T1000 (cell line): ENCODE measurements around the gene NDRG4.

Source experiments
- DNase-seq: peaks from one replicate; lab custom pipeline; 2025; ENCODE audit warnings: mixed read lengths; lab: John Stamatoyannopoulos, UW

The NDRG4 gene

DNA sequence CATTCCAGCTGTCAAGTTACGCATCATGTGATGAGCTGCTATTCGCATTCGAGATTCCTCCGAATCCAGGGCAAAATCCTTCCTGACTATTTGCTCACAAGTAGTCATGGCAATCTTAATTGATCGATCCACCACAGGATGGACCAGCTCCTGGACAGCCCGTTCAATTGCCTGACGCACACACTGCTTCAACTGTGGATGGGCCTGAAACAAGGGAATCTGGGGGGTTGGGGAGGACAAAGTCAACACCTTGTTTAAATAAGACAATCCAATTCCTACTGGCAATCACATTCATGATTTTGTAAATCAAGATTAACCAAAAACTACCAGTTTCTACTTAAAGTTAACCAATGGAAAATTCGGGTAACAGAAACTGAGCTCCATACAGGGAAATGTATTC, 43.7 kb downstream of the NDRG4 start:
- no peak for DNase-seq

DNA sequence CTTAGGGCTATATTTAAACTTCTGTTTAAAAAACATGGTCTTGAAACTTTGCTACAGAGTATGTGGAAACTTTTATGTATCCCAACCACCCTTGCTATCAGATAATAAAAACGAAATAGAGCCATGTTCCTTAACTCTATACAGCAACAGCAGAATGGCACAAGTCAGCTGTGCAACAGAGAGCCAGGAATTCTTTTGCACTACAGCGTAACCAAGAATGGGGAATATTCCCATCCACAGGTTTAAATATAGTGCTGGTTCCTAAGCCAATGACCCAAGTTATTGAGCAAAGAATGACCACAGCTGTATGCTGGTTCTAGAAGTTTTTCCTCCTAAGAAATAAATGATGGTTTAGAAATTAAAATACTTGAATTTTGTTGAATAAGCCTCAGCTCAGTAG, 48.4 kb downstream of the NDRG4 start:
- DNase-seq = no peak

DNA sequence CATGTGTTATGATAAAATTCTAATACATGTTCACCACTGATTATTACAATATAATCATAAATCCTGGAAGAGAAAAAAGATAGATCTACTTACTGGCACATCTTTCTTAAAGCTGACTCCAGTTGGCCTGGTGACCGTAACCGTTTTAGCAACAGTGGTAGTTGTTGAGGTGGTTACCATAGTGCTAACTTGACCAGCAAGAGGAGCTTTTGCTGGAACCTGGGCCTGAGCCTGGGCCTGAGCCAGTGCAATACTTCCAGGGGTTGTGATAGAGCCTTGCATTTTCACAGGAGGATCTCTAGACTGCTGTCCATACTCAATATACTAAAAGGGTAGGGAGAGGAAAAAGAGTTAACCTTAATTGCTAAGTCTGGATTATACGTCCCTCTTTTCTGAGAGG, 51.6 kb downstream of the NDRG4 start:
- no peak for DNase-seq

DNA sequence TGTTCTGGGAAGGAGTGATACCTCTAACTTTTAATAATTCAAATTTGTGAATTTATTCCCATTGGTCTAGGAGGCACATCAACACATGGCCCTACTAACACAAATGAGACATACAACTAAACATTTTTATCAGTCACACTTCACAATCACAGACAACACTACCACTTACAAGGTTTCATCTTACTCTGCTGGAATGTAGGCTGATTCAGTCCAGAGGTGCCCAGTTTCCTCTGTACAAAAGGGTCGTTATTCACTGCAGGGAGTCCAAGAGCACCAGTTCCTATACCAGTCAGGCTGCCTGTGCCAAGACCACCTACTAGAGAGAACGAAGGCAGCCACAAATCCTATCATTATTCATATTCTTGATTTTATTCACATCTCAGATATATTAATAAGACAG, 56.7 kb downstream of the NDRG4 start:
- no peak for DNase-seq
